Upper lobe of left lung (tissue), 4 donors: ENCODE results near the gene MKLN1.

Experiments used
- POLR2A ChIP-seq, 4 donors: fragments of 450-650 bp; IDR thresholded peaks; one replicate each; pipeline ENCODE4 v1.5.1; 2016 to 2017; ENCODE audit warnings: antibody characterized with exemption in 4 of 4, mild to moderate bottlenecking in 2 of 4
- TF ChIP-seq, protein P1 (sequence below), 6 experiments: fragments of 450-650 bp in 4 of 6; fragments of 200-600 bp in 2 of 6; sonication (generic) in 2 of 6; IDR thresholded peaks; one replicate each; pipeline ENCODE4 v1.5.1; 2016 to 2019; ENCODE audit warnings: antibody characterized with exemption in 6 of 6

DNA sequence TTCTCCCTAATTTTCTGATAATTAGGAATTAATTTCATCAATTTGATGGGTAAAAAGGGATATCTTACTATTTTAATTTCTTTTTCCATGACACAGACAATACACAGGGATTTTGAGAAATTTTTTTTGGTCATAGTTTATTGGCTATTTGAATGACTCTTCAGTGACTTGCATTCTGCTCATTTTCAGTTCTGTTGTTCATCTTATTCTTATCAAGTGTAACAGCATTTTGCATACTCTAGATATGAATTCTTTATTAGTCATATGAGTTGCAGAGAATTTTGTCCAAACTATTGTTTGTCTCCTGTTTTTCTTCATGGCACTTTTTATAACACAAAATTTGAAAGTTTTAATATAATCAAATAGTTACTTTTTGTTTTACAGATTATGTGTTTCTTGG is 41.7 kb downstream of the MKLN1 start:
- TF ChIP-seq, protein P1, sequence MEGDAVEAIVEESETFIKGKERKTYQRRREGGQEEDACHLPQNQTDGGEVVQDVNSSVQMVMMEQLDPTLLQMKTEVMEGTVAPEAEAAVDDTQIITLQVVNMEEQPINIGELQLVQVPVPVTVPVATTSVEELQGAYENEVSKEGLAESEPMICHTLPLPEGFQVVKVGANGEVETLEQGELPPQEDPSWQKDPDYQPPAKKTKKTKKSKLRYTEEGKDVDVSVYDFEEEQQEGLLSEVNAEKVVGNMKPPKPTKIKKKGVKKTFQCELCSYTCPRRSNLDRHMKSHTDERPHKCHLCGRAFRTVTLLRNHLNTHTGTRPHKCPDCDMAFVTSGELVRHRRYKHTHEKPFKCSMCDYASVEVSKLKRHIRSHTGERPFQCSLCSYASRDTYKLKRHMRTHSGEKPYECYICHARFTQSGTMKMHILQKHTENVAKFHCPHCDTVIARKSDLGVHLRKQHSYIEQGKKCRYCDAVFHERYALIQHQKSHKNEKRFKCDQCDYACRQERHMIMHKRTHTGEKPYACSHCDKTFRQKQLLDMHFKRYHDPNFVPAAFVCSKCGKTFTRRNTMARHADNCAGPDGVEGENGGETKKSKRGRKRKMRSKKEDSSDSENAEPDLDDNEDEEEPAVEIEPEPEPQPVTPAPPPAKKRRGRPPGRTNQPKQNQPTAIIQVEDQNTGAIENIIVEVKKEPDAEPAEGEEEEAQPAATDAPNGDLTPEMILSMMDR (IDR thresholded peaks at IDR 0.05) = no peak
- no peak for TF ChIP-seq POLR2A (IDR thresholded peaks at IDR 0.05)
